GM21825 (cell line): ENCODE results near the gene MKRN1.
A peak's percentile ranks its signal among the peaks of the same experiment; 100 is the strongest.
"Not testable (repeated sequence)": the region's sequence is repeated elsewhere in the genome, so short reads cannot be mapped to it uniquely, and the experiment has no call there.

Experiments used
- ATAC-seq: cut with Tn5 transposase; IDR thresholded peaks from one replicate; pipeline ENCODE4 v1.9.1; 2021; ENCODE audit warnings: mild to moderate bottlenecking, moderate library complexity; ENCODE audit not compliant: unreplicated experiment

Gene MKRN1

DNA sequence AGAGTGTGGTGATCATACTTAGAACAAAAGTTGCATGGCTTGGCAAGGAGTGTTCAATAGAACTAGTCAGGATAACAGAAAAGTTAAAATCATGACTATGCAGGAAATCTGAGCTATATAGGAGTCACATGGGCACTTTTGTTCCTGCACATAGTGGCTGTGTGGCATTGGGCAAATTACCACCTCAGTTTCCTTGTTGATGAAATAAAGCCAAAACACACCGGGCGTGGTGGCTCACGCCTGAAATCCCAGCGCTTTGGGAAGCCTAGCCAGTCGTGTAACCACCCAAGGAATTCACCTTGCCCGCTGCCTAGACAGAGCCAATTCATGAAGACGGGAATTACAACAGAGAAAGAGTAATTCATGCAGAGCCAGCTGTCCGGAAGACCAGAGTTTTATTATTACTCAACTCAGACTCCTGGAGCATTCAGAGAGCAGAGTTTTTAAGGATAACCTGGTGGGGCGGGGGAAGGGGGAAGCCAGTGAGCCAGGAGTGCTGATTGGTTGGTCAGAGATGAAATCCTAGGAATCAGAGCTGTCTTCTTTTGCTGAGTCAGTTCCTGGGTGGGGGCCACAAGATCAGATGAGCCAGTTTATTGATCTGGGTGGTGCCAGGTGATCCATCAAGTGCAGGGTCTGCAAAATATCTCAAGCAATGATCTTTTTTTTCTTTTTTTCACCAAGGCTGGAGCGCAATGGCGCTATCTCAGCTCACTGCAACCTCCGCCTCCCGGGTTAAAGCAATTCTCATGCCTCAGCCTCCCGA, 6.4 kb upstream of the MKRN1 start:
- no peak for ATAC-seq

GRCh38 chr7:140484951-140485499, 5.7 kb upstream of the MKRN1 start:
- ATAC-seq: no peak

GRCh38 chr7:140484479-140484878, 5.2 kb upstream of the MKRN1 start:
- ATAC-seq: no peak

GRCh38 chr7:140479739-140480084, 407 bp upstream of the MKRN1 start:
- no peak for ATAC-seq

GRCh38 chr7:140478246-140479061, 851 bp downstream of the MKRN1 start:
- ATAC-seq: peak; percentile 24

DNA sequence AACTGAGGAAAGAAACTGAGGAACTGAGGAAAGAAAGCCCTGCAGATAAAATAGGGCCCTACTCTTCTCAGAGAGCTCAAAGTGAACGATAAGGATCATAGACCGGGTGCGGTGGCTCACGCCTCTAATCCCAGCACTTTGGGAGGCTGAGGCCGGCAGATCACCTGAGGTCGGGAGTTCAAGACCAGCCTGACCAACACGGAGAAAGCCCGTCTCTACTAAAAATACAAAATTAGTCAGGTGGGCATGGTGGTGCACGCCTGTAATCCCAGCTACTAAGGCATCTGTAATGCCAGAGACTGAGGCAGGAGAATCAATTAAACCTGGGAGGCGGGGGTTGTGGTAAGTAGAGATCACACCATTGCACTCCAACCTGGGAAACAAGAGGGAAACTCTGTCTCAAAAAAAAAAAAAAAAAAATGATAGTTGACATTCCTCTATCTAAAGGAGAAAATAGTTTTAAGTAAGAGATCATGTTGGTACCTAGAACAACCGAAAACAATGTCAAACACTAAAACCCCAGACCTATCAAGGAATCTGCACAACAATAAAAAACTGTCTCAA, 2.5 kb downstream of the MKRN1 start:
- no peak for ATAC-seq

DNA sequence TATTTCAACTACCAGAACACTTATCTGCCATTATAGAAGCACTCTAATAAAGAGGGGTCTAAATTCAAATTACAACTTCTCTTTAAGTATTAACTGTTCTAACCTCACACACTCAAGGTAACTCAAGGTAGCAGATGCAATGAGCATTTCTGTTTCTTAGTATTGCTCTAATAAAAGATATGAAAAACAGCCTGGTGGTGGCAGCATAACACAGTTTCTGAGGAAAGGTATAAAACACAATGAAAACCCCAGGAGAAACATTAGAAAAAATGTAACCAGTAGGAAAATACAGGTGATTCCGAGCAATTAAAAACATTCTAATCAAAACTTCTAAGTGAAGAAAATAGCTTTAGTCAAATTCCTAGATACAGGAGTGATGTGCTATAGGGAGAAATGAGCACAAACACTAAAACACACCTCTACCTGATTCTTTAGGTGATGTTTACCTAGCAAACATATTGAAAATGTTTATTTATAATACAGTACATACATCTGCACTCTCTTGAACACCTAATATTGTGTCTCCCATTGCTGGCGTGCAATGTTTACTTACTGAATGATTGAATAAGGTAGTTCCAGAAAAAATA, 3.5 kb downstream of the MKRN1 start:
- no peak for ATAC-seq

DNA sequence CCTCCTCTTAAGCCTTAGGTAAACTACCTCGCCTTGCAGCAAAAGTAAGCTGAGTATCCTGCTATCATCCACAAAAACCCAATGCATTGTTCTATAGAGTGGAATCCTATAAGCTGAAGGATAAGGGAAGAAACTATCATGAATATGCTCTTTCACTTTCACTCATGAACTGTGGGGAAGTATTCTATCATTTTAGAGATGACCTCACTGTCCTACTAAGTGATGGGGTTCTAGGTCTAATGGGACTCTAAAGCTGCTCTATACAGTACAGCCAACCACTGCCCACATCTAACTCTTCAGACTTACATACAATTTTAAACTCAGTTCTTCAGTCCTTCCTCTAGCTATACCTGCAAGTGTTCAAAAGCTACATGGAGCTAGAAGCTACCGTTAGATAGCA, 16.2 kb downstream of the MKRN1 start:
- no peak for ATAC-seq

DNA sequence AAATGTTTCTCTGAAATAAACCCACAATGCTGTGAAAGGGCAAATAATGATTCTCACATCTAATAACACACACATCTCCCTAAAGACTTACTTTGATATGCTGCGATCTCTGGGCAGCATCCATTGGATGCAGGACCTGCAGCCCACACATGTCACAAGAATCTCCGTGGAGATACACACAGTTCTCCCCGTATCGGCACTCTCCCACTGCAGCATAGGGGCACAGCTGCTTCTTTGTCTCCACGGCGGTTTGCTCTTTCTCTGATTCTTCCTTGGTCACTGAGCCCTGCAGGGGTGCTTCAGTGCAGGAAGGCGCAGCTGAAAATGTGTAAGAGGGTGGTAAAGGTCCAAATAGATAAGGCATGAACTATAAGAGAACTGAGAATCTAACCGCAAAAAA, 20.4 kb downstream of the MKRN1 start:
- ATAC-seq: no peak

GRCh38 chr7:140458201-140458600, 21.1 kb downstream of the MKRN1 start:
- no peak for ATAC-seq

- no peak for ATAC-seq
These were observed 22.7 kb downstream of the MKRN1 start for GRCh38 chr7:140456551-140457051.

GRCh38 chr7:140455743-140456142, 23.6 kb downstream of the MKRN1 start:
- ATAC-seq: no peak

DNA sequence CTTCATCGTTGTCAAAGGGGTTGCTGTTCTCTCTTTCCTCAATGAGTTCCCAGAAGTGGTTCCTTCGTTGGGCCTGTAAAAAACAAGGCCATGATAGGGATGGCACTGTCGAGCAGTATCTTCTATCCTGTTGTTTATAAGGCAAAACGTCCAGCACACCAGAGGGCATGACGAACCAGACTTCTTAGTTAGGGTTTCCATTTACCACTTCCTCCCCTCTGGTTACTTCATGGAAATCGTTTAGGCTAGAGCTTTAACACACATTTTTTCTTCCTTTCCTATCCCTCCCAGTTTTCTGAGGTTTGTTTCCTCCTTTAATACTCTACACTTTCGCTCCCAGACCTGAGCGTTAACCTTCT, 24.7 kb downstream of the MKRN1 start:
- no peak for ATAC-seq

DNA sequence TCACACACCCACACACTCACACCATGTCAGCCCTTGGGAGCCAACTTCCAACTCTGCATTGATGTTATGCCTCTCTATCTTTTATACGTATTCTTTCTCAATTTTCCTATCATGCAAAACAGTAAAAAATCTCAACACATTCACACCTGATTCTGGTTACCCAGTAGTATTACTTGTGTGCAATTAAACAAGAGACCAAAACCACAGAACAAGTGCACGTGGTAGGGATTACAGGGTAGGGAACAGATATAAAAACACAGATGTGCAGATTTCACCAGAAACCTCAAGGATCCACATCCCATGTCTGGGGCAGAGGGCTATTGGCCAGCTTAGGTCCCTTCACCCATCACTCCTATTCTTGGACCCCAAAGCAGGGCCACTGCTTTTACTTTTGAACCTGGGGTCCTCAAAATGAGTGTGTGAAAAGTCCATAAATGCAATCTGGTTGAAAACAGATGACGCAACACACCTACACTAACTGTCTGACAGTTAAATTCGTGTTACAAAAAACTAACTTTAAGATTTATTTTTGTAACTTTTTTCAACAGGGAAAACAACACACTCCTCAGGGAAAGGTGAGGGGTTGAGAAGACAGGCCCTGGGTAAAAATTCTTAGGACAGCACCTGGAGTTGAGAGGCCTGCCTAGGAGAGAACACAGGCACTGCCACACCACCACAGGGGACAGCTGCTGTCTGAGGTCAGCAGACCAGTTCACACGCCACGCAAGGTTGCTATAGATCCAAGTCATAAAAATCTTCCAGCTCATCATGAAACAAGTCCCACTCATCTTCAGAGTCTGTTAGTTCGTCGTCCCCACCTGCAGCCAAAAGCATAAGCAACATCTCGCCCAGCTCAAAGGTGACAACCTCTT, 25.3 kb downstream of the MKRN1 start:
- ATAC-seq: not testable (repeated sequence)

GRCh38 chr7:140453273-140453672, 26.0 kb downstream of the MKRN1 start:
- ATAC-seq: no peak

DNA sequence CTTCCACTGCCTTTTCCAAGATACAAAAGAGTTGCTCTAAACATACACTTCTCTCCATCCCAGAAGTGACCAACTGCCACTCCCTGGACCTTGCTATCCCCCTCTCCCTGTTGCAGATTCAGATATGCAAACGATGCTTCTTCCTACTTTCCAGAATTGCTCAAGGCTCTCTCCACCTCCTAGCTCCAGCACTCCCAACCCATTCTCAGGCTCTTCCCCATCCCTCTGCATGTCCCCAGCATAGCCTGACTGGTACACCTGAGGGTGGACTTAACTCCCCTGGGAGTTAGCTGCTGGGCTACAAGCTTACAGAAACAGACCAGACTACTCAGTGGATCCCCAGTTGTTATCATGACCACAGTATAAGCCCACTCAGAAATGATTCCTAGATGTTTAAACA, 27.6 kb downstream of the MKRN1 start:
- no peak for ATAC-seq

DNA sequence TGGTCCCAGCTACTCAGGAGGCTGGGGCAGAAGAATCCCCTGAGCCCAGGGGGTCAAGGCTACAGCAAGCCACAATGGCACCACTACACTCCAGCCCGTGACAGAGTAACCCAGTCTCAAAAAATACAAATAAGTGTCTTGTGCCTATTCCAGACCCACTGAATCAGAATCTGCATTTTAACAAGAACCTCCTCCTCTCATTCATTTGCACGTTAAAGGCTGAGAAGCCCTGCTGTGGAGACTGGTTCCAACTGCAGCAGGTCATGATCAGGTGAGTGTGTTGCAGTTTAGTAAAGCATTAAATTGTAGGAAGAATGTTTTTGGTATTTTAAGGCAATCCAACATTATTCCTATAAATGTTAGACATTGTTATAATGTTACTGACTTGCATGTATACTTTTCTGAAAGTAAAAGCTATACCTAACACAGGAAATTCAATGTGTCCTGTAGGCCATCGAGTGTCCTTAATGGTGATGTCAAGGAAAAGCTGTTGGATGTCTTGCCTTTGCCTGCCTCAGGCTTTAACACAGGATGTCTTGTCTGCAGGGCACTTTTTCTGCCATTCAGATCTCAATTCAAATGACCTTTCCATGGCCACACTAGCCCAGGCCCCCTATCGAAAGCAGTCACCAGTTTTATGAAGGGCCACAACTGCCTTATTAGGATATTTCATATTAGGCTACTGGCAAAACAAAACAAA, 30.4 kb downstream of the MKRN1 start:
- no peak for ATAC-seq

DNA sequence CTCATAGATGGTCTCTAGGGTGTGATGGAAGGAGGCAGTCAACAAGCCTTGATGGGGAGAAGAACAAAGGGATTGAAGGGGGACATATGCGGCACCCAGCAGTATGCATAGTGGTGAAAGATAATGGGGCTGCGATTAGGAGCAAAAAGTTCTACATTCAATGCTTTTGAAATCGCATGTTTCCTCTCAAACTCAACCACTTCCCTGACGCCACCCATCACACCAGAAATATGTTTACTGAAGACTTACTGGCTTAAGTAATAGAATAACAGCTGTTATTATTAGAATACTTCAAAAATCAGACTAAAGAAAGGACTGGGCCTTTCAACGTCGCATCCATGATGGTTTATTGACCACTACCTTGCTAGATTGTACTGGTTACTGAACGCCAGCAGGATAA, 31.5 kb downstream of the MKRN1 start:
- ATAC-seq: no peak

DNA sequence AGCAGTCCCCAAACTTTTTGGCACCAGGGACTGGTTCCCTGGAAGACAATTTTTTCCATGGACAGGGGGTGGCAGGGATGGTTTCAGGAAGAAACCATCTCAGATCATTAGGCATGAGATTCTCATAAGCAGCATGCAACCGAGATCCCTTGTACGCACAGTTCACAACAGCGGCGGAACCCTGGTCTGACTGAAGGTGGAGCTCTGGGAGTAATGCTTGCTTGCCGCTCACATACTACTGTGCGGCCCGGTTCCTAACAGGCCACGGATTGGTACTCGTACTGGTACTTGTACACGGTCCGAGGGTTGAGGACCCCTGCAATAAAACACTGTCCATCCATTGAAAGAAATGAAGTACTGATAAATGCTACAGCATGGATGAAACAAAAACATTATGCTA, 32.8 kb downstream of the MKRN1 start:
- ATAC-seq: no peak

GRCh38 chr7:140441519-140441918, 37.8 kb downstream of the MKRN1 start:
- no peak for ATAC-seq
